GM12865 (cell line): ENCODE measurements around the gene PPP2R5E.

Experiments
- DNase-seq: peaks from one replicate; pipeline ENCODE4 v3.0.0; 2010; ENCODE audit warnings: low read depth
- H3K4me3 ChIP-seq: 2 replicates; pipeline ENCODE4 v1.5.1; 2011; ENCODE audit warnings: mild to moderate bottlenecking, low read depth, low read length, control low read depth
- CTCF ChIP-seq: IDR thresholded peaks from 2 replicates; pipeline ENCODE4 v1.5.1; 2011; ENCODE audit warnings: low read length, control low read depth, low read depth, inconsistent platforms; ENCODE audit not compliant: insufficient read depth; ENCODE audit errors: missing control alignments

PPP2R5E gene

GRCh38 chr14:63328787-63329737, 214.1 kb downstream of the PPP2R5E start:
- H3K4me3 ChIP-seq = no peak overlapping the region
- no peak for DNase-seq
- no peak for TF ChIP-seq CTCF

- no peak for TF ChIP-seq CTCF
- no peak for DNase-seq
Measured at GRCh38 chr14:63326840-63327239, 216.3 kb downstream of the PPP2R5E start.

GRCh38 chr14:63322897-63323573, 220.1 kb downstream of the PPP2R5E start:
- no peak for DNase-seq
- TF ChIP-seq CTCF = no peak
- H3K4me3 ChIP-seq = no peak overlapping the region

More at GRCh38 chr14:63326840-63327239, 216.3 kb downstream of the PPP2R5E start:
- no peak overlapping the region for H3K4me3 ChIP-seq

DNA sequence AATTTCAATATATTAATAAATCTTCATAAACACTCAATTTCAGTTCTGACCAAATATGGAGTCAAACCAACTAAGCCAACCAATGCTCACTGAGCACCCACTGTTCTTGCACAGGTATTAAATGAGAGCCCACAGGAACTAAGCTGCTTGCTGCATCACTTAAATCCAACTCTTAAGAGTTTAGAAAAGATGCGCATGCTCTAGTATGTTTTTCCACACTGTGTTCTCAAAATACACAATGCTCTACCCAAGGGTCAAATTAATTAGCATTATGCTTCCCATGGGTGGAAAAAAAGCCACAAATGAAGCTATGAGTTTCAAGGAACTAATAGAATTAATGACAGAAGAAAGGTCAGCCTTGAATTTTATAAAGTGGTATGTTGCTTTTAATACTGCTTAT, 220.7 kb downstream of the PPP2R5E start:
- DNase-seq = no peak
- no peak for TF ChIP-seq CTCF
- H3K4me3 ChIP-seq = no peak overlapping the region
